MM.1S (cell line): ENCODE data around the gene EXOSC6.
"Not testable (repeated sequence)": the region's sequence is repeated elsewhere in the genome, so short reads cannot be mapped to it uniquely, and the experiment has no call there.

Source experiments
- DNase-seq: peaks from one replicate; pipeline ENCODE4 v3.0.0-alpha.2; 2015
- H2AFZ ChIP-seq: fragments of 300-600 bp; sonication (generic); 2 replicates; pipeline ENCODE4 v1.6.0; 2016; ENCODE audit warnings: antibody characterized with exemption, low read length
- H3F3A ChIP-seq: fragments of 300-600 bp; sonication (generic); 2 replicates; pipeline ENCODE4 v1.6.1; 2016; ENCODE audit warnings: mild to moderate bottlenecking, antibody characterized with exemption, low read length, moderate library complexity, mixed read lengths; ENCODE audit not compliant: insufficient read depth
- H3K27ac ChIP-seq: fragments of 300-600 bp; sonication (generic); 2 replicates; pipeline ENCODE4 v1.5.1; 2016; ENCODE audit warnings: mild to moderate bottlenecking, low read length
- H3K27me3 ChIP-seq: fragments of 300-600 bp; sonication (generic); replicated peaks from 2 replicates; pipeline ENCODE4 v1.6.0; 2016; ENCODE audit warnings: low read length; ENCODE audit not compliant: insufficient read depth
- H3K36me3 ChIP-seq: fragments of 300-600 bp; sonication (generic); replicated peaks from 2 replicates; pipeline ENCODE4 v1.6.1; 2016; ENCODE audit warnings: mild to moderate bottlenecking, low read length, mixed read lengths; ENCODE audit not compliant: insufficient read depth
- H3K4me1 ChIP-seq: fragments of 300-600 bp; sonication (generic); 2 replicates; pipeline ENCODE4 v1.6.1; 2016; ENCODE audit warnings: low read length, mixed read lengths
- H3K4me2 ChIP-seq: fragments of 300-600 bp; sonication (generic); 2 replicates; pipeline ENCODE4 v1.6.0; 2016; ENCODE audit warnings: low read depth, low read length
- H3K4me3 ChIP-seq: fragments of 300-600 bp; sonication (generic); 2 replicates; pipeline ENCODE4 v1.5.1; 2016; ENCODE audit warnings: low read length, mixed read lengths
- H3K79me2 ChIP-seq: fragments of 300-600 bp; sonication (generic); 2 replicates; pipeline ENCODE4 v1.6.1; 2016; ENCODE audit warnings: mixed run types, low read length, mixed read lengths
- H3K9ac ChIP-seq: fragments of 300-600 bp; sonication (generic); 2 replicates; pipeline ENCODE4 v1.6.1; 2016; ENCODE audit warnings: low read length, mixed read lengths
- H3K9me2 ChIP-seq: fragments of 300-600 bp; sonication (generic); replicated peaks from 2 replicates; pipeline ENCODE4 v1.6.1; 2016; ENCODE audit warnings: mild to moderate bottlenecking, low read length, mixed read lengths; ENCODE audit not compliant: insufficient read depth
- H3K9me3 ChIP-seq: fragments of 300-600 bp; sonication (generic); replicated peaks from 2 replicates; pipeline ENCODE4 v1.6.1; 2016; ENCODE audit warnings: mild to moderate bottlenecking, low read length, mixed read lengths; ENCODE audit not compliant: insufficient read depth
- H4K20me1 ChIP-seq: fragments of 300-600 bp; sonication (generic); 2 replicates; pipeline ENCODE4 v1.6.1; 2016; ENCODE audit warnings: mild to moderate bottlenecking, low read length, moderate library complexity, mixed read lengths; ENCODE audit not compliant: insufficient read depth
- CTCF ChIP-seq: fragments of 300-600 bp; sonication (generic); IDR thresholded peaks from 2 replicates; pipeline ENCODE4 v1.5.1; 2016; ENCODE audit warnings: antibody characterized with exemption, low read length, mixed read lengths
- EZH2 ChIP-seq: fragments of 300-600 bp; sonication (generic); optimal IDR thresholded peaks from 2 replicates; pipeline ENCODE3; 2017; ENCODE audit warnings: low read depth, mild to moderate bottlenecking, antibody characterized with exemption, low read length, mixed read lengths
- EZH2phosphoT487 ChIP-seq: fragments of 300-600 bp; sonication (generic); IDR thresholded peaks from 2 replicates; pipeline ENCODE4 v1.6.1; 2018; ENCODE audit warnings: antibody characterized with exemption, low read length

The EXOSC6 gene

GRCh38 chr16:70289229-70290094 lies 37.7 kb upstream of the EXOSC6 start, which contains the start of gene AARS1:
Gene AARS1, minus strand, starts transcription at chr16:70289506. Its CDS starts 6,743 bp downstream, at chr16:70282763.
- Histone ChIP-seq H3F3A (peaks cover 14% of the 10 kb centered on the region), H2AFZ (peak within 1 kb of the TSS; percentile 96), H3K4me1 (0 out of 2 replicates have a peak, but pooled peaks cover 2% of the 10 kb centered on the region), H3K27me3 (no peaks in the 10 kb centered on the region), H3K79me2 (peaks cover 45% of the 10 kb centered on the region), H3K9me3 (no peaks in the 10 kb centered on the region), H3K9ac (peak within 1 kb of the TSS; percentile 99), H3K4me3 (peak within 1 kb of the TSS; percentile 91), H4K20me1 (0 out of 2 replicates have a peak, but pooled peaks cover 3% of the 10 kb centered on the region), H3K4me2 (peak within 1 kb of the TSS; percentile 89), H3K27ac (peak within 1 kb of the TSS; percentile 93), H3K36me3 (no peaks in the 10 kb centered on the region; the same call in 1 of the 2 replicates), H3K9me2 (no peaks in the 10 kb centered on the region)
- no peak for TF ChIP-seq EZH2phosphoT487
- no peak for TF ChIP-seq EZH2
- TF ChIP-seq CTCF: no peak
- DNase-seq: peak; percentile 100

- H3K9me2 ChIP-seq, DNase-seq, H3K9me3 ChIP-seq, H3K36me3 ChIP-seq, H3K27me3 ChIP-seq, H3K4me1 ChIP-seq, H3K27ac ChIP-seq, H4K20me1 ChIP-seq, H2AFZ ChIP-seq: not testable (repeated sequence)
- Histone ChIP-seq H3K4me2 (peak overlapping the region; percentile 50; the same call in 1 of the 2 replicates), H3F3A (peaks cover 14% of the 10 kb centered on the region), H3K4me3 (peak overlapping the region; percentile 91), H3K9ac (peak overlapping the region; percentile 99; the same call in 1 of the 2 replicates), H3K79me2 (peaks cover 64% of the 10 kb centered on the region)
Measured at GRCh38 chr16:70287304-70287971, 35.7 kb upstream of the EXOSC6 start.

- peaks cover 24% of the 10 kb centered on the region for H3K36me3 ChIP-seq
- peaks cover 56% of the 10 kb centered on the region for H3K79me2 ChIP-seq
- H3K9me2 ChIP-seq: no peaks in the 10 kb centered on the region
- DNase-seq: no peak
- no peak overlapping the region for H2AFZ ChIP-seq
- H3K27me3 ChIP-seq: no peaks in the 10 kb centered on the region
- H3K27ac ChIP-seq: no peak overlapping the region
- no peaks in the 10 kb centered on the region for H3K4me1 ChIP-seq
- H3K4me3 ChIP-seq: no peak overlapping the region
- no peaks in the 10 kb centered on the region for H3K9me3 ChIP-seq
- no peak overlapping the region for H3K4me2 ChIP-seq
- no peaks in the 10 kb centered on the region for H4K20me1 ChIP-seq
- no peak for TF ChIP-seq EZH2phosphoT487
- no peak for TF ChIP-seq CTCF
- TF ChIP-seq EZH2: no peak
- H3F3A ChIP-seq: no peaks in the 10 kb centered on the region
- no peak overlapping the region for H3K9ac ChIP-seq
Measured at GRCh38 chr16:70276392-70276791, 24.7 kb upstream of the EXOSC6 start.
